HG03558 (cell line): ENCODE measurements around the gene SLC29A4.
"Not testable (repeated sequence)": the region's sequence is repeated elsewhere in the genome, so short reads cannot be mapped to it uniquely, and the experiment has no call there.

ENCODE experiments used
- ATAC-seq: cut with Tn5 transposase; IDR thresholded peaks from one replicate; pipeline ENCODE4 v1.9.1; 2021; ENCODE audit warnings: moderate number of reproducible peaks; ENCODE audit not compliant: unreplicated experiment; ENCODE audit errors: extremely low read depth

Gene SLC29A4

DNA sequence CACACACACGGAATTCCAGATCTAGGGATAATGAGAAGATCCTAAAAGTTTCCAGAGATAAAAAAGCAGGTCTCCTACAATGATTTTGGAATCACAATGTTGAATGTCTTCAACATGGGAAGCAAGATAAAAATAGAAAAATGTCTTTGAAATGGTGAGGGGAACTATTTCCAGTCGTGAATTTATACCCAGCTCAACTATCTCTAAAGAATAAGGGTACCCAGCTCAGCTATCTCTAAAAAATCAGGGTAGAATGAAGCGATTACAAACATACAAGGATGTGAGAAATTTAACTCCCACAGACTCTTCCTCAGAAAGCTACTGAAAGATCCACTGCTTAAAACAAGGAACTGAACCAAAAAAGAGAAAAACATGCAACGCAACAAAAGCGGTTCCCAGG lies 35.9 kb downstream of the SLC29A4 start:
- not testable (repeated sequence) for ATAC-seq

DNA sequence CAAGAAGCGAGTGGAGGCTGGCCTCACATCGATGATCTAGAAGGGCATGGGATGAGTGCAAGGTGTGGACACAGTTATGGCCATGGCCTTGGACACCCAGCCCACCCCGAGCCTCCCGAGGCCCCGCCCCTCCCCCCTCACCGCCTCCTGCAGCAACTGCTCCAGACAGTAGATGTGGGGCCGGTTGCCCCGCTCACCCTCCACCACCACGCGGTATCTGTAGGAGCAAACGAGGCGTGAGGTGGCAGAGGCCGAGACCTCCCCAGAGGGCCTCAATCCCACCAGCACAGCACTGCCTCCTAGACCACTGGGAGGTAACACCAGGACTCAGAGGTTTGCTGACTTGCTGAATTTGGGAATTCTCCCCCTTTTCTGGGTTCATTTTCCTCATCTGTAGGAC lies 37.6 kb downstream of the SLC29A4 start:
- no peak for ATAC-seq

DNA sequence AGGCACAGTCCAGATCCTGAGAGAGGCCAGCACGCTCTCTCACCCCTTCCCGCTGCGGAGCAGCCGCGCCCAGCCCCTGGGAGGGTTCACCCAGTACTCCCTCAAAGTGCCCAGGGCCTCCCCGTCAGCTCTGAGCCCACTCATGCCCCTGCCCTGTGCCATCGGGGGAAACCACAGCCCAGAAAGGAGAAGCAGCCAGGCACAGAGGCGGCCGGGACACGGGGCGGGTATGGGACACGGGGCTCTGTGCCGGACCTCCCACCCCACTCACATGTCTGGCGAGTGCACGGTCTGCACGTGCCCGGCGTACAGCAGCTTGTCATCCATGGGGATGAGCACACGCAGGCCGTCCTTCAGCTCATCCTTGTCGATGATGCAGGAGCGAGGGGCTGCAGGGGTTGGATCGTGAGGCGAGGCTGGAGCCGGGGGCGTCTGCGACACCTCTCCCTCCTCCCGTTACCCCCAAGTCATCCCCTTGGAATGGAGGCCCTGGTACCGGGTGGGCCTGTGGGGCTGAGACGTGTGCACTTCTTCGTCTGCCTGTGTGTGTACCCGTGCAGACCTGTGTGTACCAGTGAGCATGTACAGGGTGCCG lies 38.2 kb downstream of the SLC29A4 start:
- ATAC-seq = no peak

DNA sequence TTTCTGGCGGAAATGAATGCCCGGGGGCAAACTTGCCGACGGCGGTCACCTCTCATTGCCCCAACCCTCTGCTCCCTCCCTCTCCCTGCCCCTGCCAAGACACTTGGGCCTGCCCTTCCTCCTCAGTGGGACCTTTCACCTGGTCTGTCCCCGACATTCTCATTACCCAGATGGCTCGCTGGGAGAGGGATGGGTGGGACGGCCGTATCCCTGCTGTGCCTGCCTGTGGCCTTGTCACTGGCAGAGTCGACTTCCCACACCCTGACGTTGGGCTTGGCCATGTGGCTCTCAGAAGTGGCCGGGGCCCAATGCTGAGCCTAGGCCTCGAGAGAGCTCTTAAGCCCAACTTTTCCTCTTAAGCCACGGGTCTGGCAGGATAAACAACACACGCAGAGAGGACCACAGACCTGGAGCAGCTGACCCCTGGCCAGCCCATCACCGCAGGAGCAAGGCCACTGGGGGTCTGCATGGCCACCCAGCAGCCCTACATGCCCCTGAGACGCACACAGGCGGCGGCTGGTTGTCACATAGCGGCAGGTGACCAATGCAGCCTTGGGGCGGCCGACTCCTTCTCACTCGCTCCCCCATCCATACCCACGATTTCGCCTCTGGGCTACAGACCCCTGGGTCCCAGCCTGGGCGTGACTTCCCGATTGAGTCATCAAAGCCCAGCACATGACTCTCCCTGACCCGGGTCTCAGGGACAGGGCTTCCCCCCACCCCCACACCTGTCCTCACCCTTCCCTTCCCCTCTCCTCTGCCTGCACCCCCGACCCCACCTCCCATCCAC lies 40.1 kb downstream of the SLC29A4 start:
- ATAC-seq = no peak

DNA sequence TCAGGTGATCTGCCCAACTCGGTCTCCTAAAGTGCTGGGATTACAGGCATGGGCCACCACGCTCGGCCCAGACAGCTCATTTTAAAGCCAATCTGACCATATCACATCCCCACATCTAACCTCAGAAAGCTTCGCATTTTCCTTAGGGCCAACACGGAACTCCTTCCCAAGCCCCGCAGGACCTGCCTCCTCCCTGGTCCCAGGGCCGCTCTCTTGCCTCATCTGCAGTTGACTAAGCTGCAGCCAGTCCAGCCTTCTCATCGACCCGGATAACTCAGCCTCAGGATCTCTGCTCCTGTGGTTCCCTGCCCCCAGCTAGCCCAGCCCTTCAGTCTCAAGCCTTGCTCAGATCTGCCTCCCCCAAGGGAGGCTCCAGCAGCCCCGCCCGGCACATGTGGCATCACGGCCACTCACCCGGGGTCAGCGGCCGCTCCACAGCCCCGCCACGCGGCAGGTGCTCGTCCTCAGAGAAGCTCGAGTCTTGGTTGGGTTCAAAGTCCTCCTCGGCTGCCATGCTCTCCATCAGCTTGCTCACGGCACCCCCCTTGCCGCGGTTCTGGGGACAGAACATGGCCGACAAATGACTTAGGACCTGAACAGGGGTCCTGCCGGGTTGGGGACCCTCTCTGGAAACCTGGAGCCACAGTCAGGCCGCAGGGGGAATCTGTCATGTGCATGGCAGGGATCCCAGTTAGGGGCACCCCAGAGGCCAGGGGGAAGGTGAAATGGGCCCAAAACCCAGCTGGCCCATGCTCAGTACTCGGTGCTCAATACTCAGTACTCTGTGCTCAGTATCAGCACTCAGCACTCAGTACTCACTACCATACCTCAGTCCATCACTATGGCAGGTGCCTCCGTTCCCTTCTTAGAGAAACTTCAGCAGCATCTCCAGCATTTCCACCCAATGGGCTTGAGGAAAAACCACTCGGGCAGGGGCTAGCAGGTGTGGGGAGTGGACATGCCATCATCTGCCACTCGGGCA lies 41.3 kb downstream of the SLC29A4 start:
- ATAC-seq = not testable (repeated sequence)

DNA sequence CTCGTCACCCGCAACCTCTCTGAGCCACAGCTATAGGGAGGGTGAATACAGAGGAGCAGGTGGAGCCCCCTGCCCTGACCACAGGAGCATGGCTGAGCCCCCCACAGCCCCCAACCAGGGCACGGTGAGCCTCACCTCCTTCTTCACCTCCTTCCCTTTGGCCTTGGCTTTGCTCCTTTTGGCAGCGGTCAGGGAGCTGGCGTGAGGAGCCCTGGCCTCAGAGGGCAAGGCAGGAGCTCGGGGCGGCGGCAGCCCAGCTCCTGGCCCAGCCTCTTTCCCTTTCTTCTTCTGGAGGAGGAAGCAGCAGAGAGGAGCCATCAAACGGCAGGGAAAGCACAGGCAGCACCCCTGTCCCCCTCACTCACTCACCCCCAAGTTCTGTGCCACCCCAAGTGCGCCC lies 42.2 kb downstream of the SLC29A4 start:
- no peak for ATAC-seq

DNA sequence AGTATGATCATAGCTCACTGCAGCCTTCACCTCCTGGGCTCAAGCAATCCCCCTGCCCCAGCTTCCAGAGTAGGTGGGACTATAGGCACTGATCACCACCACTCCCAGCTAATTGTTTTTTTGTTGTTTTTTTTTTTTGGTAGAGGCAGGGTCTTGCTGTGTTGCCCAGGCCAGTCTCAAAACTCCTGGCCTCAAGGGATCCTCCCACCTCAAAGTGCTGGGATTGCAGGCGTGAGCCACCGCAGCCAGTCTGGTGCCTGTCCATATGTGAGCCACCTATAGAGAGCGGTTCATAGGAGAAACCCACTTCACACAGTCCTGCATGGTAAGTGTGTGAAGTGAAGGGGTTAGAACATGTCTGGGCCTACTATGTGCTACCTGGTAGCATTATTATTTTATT lies 47.5 kb downstream of the SLC29A4 start:
- ATAC-seq = no peak

DNA sequence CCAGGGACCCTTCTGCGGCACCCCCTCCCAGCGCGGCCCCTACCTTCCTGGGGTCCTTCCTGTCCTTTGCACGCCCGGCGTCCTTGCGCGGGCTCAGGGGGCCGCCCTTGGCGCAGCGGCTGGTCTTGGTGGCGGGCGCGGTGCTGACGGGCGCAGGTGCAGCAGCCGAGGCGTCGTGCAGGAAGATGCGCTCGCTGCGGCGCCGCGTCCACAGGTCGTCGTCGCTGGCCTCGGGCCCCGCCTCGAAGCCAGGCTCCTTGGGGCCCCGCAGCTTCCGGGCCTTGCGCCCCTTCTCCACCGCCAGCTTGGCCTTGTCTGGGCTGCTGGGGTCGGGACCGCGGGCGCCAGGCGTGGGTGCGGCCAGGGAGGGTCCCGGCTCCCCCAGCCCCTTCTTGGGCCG lies 49.8 kb downstream of the SLC29A4 start:
- ATAC-seq = no peak

DNA sequence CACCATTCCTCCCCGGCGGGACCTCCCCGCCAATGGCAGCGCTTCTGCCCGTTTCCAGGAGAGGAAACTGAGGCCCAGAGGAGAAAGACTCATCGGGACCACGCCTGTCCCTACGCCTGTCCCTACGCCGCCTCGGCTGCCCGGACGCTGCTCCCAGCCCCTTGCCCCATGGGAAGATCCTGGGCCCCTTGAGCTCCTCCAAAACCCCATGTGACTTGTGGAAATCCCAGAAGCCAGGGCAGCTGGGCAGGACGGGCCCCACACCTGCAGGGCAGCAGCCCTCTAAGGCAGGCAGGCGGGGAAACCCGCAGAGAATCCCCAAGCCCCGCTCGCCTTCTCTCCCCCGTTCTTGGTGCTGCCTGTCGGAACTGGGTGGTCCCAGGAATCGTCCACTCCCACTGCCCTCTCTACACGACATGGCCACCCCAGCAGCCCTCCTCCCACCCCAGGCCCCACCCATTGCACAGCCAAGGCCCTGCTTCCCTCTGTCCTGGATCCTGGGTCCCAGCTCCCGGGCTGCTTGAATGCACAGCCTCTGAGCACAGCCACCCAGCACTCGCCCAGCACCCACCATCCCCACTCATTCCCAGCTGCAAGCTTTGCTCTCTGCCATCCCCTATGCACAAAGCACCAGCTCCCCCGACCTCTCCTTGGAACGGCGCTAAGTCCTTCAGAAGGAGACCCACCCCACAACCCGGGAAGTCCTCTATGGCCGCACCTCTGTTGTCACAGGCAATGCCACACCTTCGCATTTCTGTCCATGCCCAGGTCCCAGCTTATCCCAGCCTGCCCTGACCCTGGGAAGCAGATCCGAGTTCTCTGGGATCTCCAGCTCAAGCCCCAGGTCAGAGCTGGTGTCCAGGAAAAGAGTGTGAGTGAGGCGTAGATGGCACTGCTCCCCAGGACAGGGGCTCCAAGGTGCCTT lies 50.6 kb downstream of the SLC29A4 start:
- no peak for ATAC-seq

DNA sequence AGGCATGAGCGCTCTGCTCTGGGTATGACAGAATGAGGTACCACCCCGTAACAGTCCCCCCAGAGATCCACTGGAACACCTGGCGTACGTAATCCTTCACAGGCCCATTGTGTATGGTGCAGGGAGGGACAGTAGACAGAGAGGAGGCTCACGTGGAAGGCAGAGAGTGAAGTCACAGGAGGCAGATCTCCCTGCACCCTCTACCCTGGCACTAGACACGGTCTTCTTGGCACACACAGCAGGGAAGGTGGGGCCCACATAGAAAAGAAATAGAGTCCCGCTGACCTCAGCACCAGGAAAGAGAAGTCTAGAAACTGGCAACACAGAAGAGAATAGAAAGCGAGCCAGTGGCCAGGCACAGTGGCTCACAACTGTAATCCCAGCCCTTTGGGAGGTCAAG lies 51.9 kb downstream of the SLC29A4 start:
- ATAC-seq = no peak

DNA sequence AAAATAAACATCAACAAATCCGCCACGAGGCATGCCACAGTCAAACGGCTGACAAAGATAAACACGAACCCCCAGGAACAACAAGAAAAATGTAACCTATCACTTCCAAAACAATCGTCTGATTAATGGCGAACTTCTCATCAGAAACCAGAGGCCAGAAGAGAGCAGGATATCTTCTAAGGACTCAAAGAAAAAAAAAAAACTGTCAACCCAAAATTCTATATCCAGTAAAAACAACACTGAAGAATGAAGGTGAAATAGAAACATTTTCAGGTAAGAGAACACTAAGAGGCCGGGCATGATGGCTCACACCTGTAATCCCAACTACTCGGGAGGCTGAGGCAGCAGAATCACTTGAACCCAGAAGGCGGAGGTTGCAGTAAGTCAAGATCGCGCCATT lies 54.3 kb downstream of the SLC29A4 start:
- no peak for ATAC-seq

DNA sequence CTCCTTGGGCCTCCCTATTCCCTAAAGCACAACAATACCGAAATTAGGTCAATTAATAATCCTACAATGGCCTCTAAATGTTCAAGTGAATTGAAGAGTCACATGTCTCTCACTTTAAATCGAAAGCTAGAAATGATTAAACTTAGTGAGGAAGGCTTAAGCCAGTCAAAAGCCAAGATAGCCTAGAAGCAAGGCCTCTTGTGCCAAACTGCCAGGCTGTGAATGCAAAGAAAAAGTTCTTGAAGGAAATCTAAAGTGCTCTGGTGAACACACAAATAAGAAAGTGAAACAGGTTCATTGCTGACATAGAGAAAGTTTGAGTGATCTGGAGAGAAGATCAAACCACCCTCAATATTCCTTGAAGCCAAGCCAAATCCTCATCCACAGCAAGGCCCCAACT lies 57.2 kb downstream of the SLC29A4 start:
- ATAC-seq = no peak

DNA sequence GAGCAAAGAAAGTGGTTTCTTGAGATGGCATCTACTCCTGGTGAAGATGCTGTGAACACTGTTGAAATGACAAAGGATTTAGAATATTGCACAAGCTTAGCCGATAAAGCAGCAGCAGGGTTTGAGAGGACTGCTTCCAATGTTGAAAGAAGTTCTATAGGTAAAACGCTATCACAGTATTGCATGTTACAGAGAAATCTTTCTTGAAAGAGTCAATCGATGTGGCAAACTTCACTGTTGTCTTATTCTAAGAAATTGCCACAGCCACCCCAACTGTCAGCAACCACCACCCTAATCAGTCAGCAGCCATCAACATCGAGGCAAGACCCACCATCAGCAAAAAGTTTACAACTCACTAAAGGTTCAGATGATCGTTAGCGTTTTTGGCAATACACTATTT lies 59.9 kb downstream of the SLC29A4 start:
- no peak for ATAC-seq

DNA sequence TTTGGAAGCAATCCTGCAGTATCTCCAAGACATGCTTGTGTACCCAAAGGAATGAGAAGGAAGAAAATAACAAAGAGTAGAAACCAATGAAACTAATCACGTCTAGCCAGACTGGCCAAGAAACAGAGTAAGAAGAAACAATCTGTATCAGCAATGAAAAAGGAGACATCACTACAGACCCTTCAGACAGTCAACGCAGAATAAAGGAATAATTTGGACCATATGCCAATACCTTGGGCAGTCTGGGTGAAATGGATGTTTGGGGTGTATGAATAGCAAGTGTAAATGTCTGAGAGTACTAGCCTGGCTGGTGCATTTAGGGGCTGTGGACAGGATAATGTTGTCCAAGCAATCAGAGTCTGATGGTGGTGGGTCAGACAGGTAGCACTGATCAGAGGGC lies 61.1 kb downstream of the SLC29A4 start:
- ATAC-seq = no peak

DNA sequence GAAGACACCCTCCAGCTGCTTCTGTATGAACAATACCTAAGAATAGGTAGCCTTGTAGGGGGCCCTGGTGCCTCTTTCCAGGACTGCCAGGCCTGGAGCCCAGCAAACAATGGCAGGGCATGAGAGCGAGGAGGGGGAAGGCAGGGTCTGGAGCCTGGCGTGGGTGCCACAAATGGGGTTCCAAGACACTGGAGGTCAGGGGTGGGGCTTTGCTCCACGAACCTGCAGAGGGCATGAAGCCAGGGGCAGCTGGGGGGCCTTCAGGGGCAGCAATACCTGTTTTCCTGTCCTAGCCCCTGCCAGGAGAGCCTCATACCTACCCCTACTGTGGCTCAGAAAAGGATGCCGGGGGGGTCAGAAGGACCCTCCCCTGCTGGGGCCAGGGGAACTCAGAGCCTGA lies 61.6 kb downstream of the SLC29A4 start:
- ATAC-seq = no peak

DNA sequence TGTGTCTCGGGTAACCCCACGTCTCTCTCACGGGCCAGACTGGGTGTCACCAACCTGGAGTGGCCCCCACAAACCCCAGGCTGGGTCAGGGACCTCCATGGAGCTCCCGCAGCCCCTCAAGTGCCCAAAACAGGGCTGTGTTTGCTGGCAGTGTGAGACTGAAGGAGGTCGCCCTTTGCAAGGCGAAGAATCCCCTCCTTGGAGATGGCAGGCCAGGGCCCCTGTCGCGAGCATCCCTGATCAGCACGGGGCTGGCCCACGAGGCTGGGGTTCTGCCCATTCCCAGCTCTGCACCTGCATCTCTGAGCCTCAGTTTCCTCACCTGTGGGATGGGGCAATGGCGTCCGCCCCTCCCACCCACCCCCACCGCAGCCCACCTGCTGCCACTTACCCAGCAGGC lies 62.4 kb downstream of the SLC29A4 start:
- ATAC-seq = no peak

DNA sequence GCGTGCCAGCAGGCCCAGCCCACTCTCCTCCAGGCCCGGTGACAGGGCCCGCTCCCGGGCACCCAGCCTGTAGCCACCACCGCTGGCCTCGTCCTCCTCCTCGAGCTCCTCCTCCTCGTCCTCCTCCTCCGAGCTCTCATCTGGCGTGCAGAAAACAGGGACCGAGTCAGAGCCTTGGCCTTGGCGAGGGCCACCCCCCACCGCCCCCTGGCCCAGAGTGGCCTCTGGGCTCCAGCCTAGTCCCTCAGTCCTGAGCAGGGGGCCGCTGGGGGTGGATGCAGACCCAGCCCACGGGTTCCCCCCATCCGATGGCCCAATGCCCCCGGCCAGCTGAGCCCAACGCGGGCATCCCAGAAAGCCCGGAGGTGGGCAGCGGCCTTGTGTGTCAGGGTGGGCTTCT lies 62.9 kb downstream of the SLC29A4 start:
- ATAC-seq = no peak

DNA sequence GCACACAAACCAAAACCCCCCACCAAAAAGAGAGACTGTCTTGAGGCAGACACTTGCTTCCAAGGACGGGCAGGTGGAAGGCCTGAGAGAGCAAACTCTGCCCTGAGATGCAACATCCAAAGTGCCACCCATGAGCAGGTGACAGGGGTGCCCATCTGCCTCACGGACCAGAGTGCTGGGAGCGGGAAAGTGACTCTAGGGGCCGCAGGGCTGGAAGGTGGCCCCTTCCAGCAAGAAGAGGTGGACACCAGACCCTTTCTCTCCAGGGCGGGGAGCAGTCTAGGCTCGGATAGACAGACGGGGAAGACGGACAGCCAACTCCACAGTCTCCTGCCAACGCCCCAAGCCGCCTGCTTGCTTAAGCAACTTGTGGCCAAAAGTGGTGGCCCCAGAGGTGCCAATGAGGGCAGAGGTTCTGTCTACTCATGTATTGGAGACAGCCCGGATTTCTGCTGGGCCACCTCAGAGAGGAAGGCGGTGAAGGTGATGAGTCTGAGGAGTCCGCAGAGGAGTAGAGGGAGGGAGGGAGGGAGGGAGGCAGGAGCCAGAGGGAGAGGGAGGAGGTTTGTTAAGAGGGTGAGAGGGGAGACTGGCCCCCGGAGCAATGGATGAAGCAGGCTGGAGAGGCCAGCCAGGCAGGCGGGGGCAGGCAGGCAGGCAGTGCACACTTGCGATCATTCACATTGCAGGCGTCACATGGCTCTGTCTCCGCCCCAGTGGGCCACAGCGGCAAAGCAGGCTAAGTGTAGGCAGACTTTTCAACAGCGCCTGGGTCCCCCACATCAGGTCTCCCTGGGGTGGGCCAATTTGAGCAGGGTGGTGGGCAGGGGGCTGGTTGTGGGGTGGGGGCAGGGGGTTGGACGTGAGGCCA lies 65.6 kb downstream of the SLC29A4 start:
- ATAC-seq = no peak

DNA sequence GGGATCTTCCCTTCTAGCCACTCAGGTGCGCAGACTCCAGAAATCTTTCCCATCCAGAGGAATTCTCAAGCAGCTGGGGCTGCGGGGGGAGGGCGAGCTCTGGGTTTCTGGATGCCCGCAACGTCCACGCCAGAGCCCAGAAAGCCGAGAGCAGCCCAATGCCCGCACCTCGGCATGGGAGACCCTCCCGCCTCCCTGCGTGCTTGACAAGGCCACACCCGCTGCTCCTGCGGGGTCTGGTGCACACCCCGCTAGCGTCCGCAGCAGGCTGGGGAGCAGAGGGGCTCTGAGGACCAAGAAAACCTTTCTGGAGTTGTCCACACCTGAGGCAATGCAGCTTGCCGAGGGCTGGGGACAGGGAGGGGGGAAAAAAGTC lies 66.2 kb downstream of the SLC29A4 start:
- ATAC-seq = no peak
